AG04450 (cell line): ENCODE measurements around the gene ZNF267. TPM values are rescaled to one million over a fixed set of nuclear protein-coding genes. Genes with fewer than 3 reads are reported as not detected.

Experiments used
- CTCF ChIA-PET: fragments of 300-600, 350-600 bp; formaldehyde crosslinking; extraction: SDS; loops from one replicate; lab custom pipeline; 2022; ENCODE audit warnings: antibody characterized with exemption, inconsistent platforms; lab: Charles Lee
- POLR2A ChIA-PET: fragments of 350-600 bp; formaldehyde crosslinking; extraction: SDS; loops from one replicate; lab custom pipeline; 2021; ENCODE audit warnings: antibody characterized with exemption, inconsistent platforms; lab: Yijun Ruan, JAX
- DNase-seq: peaks from one replicate; pipeline ENCODE4 v3.0.0-alpha.2; 2011; ENCODE audit warnings: low read depth, low spot score
- H3K27ac ChIP-seq: one replicate; pipeline ENCODE4 v1.5.1; 2012; ENCODE audit warnings: low read depth, low read length, control low read depth
- H3K27me3 ChIP-seq: one replicate; pipeline ENCODE4 v1.6.0; 2012; ENCODE audit warnings: low read length; ENCODE audit not compliant: control insufficient read depth, insufficient read depth
- H3K4me3 ChIP-seq: 2 replicates; pipeline ENCODE4 v1.5.1; 2011; ENCODE audit warnings: mild to moderate bottlenecking, low read depth, low read length, control low read depth
- H3K9me3 ChIP-seq: 2 replicates; pipeline ENCODE4 v1.5.1; 2012; ENCODE audit warnings: low read length; ENCODE audit not compliant: control insufficient read depth, insufficient read depth
- polyA plus RNA-seq: library from polyadenylated mRNA; depleted of rRNA; stranded (reverse); fragments of >200 nt; gene quantifications from 2 replicates; pipeline ENCODE4 v1.2.3, GENCODE V29; 2011
- TF ChIP-seq, protein P1 (sequence below): IDR thresholded peaks from 2 replicates; pipeline ENCODE4 v1.5.1; 2011; ENCODE audit warnings: low read depth, low read length, control low read depth, inconsistent platforms

The ZNF267 gene
- polyA plus RNA-seq, 1 experiment: 6.8 TPM

DNA sequence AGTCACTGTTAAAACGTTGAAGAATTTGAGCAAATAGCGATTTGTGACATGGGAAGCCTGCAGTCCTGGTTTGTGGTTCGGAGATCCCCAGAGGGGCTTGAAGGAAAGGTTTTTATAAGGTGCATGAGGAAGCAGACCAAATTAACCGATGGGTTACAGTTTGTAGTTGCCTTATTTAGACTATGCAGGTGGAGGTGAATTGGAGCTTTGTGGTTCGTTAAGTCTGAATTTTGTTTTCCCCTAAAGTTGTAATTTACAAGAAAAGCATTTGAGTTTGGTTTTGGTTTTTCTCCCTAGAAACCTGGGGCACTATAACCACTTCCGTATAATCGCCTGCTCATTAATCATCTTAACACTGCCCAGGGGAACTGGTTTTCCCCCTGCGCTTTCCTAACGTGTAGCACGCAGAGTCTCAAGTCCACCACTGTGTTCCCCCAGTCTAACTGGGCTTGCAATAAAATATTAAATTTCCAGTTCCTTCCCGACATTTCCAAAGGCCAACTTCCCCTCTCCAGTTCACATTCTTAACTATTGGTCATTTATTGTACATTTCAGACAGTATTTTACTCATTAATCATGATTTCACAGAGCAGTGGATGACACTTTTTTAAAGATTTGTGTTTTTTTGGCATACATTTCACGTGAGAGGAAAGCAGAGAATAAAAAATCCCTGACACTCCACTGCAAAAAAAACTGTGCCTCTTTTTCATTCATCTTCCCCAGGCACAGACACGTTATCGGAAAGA, 932 bp downstream of the ZNF267 start:
- TF ChIP-seq, protein P1, sequence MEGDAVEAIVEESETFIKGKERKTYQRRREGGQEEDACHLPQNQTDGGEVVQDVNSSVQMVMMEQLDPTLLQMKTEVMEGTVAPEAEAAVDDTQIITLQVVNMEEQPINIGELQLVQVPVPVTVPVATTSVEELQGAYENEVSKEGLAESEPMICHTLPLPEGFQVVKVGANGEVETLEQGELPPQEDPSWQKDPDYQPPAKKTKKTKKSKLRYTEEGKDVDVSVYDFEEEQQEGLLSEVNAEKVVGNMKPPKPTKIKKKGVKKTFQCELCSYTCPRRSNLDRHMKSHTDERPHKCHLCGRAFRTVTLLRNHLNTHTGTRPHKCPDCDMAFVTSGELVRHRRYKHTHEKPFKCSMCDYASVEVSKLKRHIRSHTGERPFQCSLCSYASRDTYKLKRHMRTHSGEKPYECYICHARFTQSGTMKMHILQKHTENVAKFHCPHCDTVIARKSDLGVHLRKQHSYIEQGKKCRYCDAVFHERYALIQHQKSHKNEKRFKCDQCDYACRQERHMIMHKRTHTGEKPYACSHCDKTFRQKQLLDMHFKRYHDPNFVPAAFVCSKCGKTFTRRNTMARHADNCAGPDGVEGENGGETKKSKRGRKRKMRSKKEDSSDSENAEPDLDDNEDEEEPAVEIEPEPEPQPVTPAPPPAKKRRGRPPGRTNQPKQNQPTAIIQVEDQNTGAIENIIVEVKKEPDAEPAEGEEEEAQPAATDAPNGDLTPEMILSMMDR: no peak
- Histone ChIP-seq H3K9me3 (no peaks in the 10 kb centered on the region; the same call in 1 of the 2 replicates), H3K27me3 (no peaks in the 10 kb centered on the region), H3K27ac (peak overlapping the region; percentile 91), H3K4me3 (peak overlapping the region; percentile 95)
- CTCF ChIA-PET: no interaction called here
- DNase-seq: no peak
- POLR2A ChIA-PET: interaction anchor here (1.2 to 1.8 kb wide), 2 partner anchors 161 to 694 kb away, joined by 4 to 8 read pairs; partner anchors contain the start of gene FUS

DNA sequence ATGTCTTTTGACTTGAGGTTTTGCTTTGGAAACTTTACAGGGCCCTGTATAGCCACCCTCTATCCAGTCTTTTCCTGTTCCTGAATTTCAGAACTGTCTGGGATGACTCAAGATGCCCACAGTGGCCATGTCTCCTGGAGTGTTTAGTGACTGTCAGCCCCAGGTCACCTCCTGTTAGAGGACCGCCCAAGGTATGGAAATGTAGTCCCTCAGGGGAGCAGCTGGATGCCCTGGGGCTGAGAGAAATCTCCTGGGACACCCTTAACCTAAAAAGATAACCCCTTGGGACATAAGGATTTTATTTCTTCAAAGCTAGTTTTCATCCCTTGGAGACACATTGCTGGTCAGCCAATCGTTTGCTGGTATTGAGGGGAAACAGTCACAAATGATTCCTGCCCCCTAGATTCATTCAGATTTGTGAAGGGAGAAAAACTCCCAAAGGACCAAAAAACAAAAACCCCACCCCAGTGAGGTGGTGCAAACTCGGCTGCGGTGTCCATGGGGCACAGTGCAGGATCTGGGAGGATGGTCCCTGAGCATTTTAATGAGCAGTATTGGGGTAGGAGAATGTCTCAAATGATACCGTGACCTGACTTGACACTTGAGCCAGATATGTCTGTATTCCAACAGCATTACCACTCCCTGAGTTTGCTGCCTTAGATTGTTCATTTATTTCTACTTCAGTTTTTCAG, 1.7 kb downstream of the ZNF267 start:
- POLR2A ChIA-PET: no interaction called here
- CTCF ChIA-PET: no interaction called here
- peak overlapping the region; percentile 95 for H3K4me3 ChIP-seq
- peaks cover 4% of the 10 kb centered on the region for H3K9me3 ChIP-seq
- no peak for DNase-seq
- TF ChIP-seq, protein P1: no peak
- no peak overlapping the region for H3K27ac ChIP-seq
- H3K27me3 ChIP-seq: no peaks in the 10 kb centered on the region

DNA sequence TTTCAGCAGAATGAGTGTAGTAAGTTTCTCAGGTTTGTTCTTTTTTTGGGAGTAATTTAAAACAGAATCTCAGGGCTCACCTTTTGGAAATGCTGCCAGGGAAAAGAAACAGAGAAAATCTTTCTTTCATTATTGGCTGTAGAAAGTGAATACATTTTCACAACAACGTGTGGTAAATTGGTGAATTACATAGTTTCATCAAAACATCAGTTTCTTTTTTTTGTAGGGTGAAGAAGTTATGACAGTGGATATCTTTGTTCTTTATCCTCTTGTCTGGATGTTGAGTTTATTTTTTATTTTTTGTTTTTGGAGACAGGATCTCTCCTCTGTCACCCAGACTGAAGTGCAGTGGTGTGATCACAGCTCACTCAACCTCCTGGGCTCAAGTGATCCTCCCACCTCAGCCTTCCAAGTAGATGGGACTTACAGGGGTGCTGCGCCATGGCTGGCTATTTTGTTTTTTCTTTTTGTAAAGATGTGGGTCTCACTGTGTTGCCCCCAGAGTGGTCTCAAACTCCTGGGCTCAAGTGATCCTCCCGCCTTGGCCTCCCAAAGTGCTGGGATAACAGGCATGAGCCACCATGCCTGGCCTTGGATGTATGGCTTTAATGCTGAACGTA, 2.4 kb downstream of the ZNF267 start:
- ChIA-PET POLR2A (no interaction called here), CTCF (interaction anchor here (3.0 kb wide), 1 partner anchor 8 kb away, joined by 25 read pairs; no protein-coding TSS in a partner anchor)
- TF ChIP-seq, protein P1: no peak
- Histone ChIP-seq H3K9me3 (peaks cover 4% of the 10 kb centered on the region), H3K27ac (peak overlapping the region; percentile 3), H3K27me3 (no peaks in the 10 kb centered on the region), H3K4me3 (no peak overlapping the region)
- DNase-seq: no peak

DNA sequence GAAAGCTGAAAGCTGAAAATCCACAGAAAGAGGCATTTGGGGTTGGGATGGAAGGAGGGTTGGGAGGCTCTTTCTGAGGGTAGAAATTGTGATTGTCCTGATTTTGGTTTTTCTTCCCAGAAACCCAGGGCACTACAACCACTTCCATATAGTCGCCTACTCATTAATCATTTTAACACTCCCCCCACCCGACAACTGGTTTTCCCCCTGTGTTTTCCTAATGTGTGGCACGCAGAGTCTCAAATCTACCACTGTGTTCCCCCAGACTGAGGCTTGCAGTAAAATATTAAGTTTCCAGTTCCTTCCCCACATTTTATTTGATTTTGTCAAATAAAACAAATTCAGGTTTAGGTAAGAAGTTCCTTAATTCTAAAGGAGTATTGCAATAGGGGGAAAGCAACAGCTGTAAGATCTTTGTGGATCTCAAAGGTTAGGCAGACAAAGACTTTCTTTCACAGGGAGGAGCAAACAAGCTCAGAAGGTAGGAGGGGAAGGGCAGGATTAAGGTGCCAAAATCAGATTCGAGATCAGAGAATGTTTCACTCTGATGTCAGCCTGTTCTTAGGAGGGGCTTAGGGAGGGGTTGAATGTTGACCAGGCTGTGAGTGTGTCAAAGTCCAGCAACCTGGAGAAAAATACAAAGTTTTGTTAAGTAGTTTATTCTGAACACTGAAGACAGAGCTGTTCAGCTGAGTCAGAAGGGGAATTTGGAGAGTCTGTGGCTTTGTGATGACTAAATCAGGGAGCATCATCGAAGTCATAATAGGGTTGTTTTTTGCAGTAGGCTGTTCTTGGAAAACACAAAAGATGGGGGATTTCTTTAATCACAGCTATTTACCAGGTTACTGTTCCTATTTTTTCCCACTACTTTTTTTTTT, 3.6 kb downstream of the ZNF267 start:
- TF ChIP-seq, protein P1: no peak
- DNase-seq: peak; percentile 72
- Histone ChIP-seq H3K27me3 (no peaks in the 10 kb centered on the region), H3K9me3 (peaks cover 9% of the 10 kb centered on the region), H3K4me3 (peak overlapping the region; percentile 37), H3K27ac (peak overlapping the region; percentile 88)
- ChIA-PET CTCF (interaction anchor here (0.5 to 3.0 kb wide), 3 partner anchors 9 to 893 kb away, joined by 3 to 25 read pairs (median 4); no protein-coding TSS in a partner anchor), POLR2A (no interaction called here)
